B cell (primary cell): ENCODE results near the gene PLPPR3.

ENCODE experiments used
- CTCF ChIP-seq: fragments of 200-600 bp; IDR thresholded peaks from one replicate; pipeline ENCODE4 v1.8.0; 2022; ENCODE audit warnings: antibody characterized with exemption, mild to moderate bottlenecking
- EZH2 ChIP-seq: IDR thresholded peaks from 2 replicates; pipeline ENCODE4 v1.6.1; 2012; ENCODE audit warnings: borderline replicate concordance, low read depth, mild to moderate bottlenecking, moderate library complexity, low read length; ENCODE audit not compliant: insufficient read depth, poor library complexity, severe bottlenecking

GRCh38 chr19:867855-868457 is 46.2 kb upstream of the PLPPR3 start:
- TF ChIP-seq CTCF (no peak), EZH2 (no peak)
